ENCODE data around the gene OR6B1.

- no peak for TF ChIP-seq CTCF (IDR thresholded peaks at IDR 0.05)
- TF ChIP-seq POLR2A (IDR thresholded peaks at IDR 0.05), result no peak
These were observed 36.3 kb downstream of the OR6B1 start for GRCh38 chr7:144036302-144036885.
